RWPE1 (cell line): Measurements from ENCODE around the gene CLSTN2.

Experiments
- CTCF ChIA-PET: fragments of 350-600 bp; sonication (Branson Sonifier 250); formaldehyde crosslinking; extraction: SDS; loops from one replicate; lab custom pipeline; 2021; lab: Yijun Ruan, JAX
- POLR2A ChIA-PET: fragments of 400-600 bp; formaldehyde crosslinking; extraction: SDS; loops from one replicate; lab custom pipeline; 2020; ENCODE audit warnings: antibody characterized with exemption; ENCODE audit not compliant: low non-redundant PET; lab: Yijun Ruan, JAX
- DNase-seq: peaks from one replicate; pipeline ENCODE4 v3.0.0; 2012; ENCODE audit warnings: low spot score
- H3K27ac ChIP-seq: fragments of 450-650 bp; 2 replicates; pipeline ENCODE4 v1.5.1; 2017
- TF ChIP-seq, protein P1 (sequence below): fragments of 450-650 bp; conservative IDR thresholded peaks from 2 replicates; pipeline ENCODE4 v1.5.1; 2017; ENCODE audit warnings: low read depth, mild to moderate bottlenecking

Gene CLSTN2

DNA sequence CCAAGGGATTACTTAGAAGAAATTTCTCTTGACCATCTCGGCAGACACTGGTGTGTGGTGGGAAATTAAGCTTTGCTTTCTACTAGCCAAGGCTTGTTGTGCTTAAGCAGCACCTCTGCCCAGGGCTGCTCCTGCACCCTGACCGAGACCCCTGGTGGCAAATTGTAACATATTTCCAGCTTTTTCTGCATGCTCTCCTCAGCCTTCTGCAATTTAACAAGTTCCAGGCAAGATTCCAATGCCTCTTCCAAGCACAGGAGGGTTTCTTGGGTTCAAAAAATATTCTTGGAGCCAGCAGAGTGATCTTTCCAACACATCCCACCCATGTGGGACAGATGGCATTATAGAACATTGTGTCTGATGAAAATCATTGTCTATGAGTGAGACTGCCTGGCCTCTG lies 210.5 kb downstream of the CLSTN2 start:
- TF ChIP-seq, protein P1, sequence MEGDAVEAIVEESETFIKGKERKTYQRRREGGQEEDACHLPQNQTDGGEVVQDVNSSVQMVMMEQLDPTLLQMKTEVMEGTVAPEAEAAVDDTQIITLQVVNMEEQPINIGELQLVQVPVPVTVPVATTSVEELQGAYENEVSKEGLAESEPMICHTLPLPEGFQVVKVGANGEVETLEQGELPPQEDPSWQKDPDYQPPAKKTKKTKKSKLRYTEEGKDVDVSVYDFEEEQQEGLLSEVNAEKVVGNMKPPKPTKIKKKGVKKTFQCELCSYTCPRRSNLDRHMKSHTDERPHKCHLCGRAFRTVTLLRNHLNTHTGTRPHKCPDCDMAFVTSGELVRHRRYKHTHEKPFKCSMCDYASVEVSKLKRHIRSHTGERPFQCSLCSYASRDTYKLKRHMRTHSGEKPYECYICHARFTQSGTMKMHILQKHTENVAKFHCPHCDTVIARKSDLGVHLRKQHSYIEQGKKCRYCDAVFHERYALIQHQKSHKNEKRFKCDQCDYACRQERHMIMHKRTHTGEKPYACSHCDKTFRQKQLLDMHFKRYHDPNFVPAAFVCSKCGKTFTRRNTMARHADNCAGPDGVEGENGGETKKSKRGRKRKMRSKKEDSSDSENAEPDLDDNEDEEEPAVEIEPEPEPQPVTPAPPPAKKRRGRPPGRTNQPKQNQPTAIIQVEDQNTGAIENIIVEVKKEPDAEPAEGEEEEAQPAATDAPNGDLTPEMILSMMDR, result no peak
- ChIA-PET POLR2A (no interaction called here), CTCF (no interaction called here)
- no peak for DNase-seq
- H3K27ac ChIP-seq, result no peak overlapping the region

GRCh38 chr3:140146668-140147067 lies 211.7 kb downstream of the CLSTN2 start:
- H3K27ac ChIP-seq, result no peak overlapping the region
- TF ChIP-seq, protein P1, result no peak
- POLR2A ChIA-PET, result no interaction called here
- DNase-seq, result no peak
- CTCF ChIA-PET, result interaction anchor here (0.7 kb wide), 1 partner anchor 361 kb away, joined by 4 read pairs; no protein-coding TSS in a partner anchor

DNA sequence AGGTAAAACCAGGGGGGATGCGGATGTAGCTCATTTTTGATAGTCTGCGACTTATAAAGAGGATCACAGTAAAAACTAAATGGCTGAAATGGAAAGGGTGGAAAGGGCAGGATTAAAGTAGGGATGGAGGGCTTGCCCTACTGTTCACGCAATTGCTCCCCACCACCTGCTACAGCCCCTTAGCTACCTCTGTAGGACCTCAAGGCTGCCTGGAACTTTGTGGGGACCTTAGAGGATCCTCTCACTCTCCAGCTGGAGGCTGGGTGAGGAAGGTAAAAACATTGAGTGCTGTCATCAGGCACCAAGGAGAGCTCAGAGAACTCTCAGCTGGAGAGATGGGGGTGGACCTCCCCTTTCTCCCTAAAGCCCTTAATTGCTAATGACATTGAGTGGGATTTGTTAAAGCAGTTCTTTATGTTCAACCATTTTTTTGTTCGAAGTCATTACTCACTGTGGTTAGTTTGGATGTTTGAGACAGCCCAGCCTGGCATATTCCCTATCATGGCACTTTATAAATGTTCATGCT lies 213.0 kb downstream of the CLSTN2 start:
- CTCF ChIA-PET, result interaction anchor here (0.6 kb wide), 1 partner anchor 10 kb away, joined by 4 read pairs; no protein-coding TSS in a partner anchor
- no peak overlapping the region for H3K27ac ChIP-seq
- POLR2A ChIA-PET, result no interaction called here
- DNase-seq, result no peak
- TF ChIP-seq, protein P1, result no peak

GRCh38 chr3:140148824-140149390 lies 213.9 kb downstream of the CLSTN2 start:
- ChIA-PET CTCF (interaction anchor here (0.7 kb wide), 1 partner anchor 109 kb away, joined by 3 read pairs; no protein-coding TSS in a partner anchor), POLR2A (no interaction called here)
- TF ChIP-seq, protein P1, result no peak
- DNase-seq, result no peak
- H3K27ac ChIP-seq, result no peak overlapping the region

GRCh38 chr3:140151321-140151720 lies 216.3 kb downstream of the CLSTN2 start:
- no peak overlapping the region for H3K27ac ChIP-seq
- TF ChIP-seq, protein P1, result no peak
- POLR2A ChIA-PET, result no interaction called here
- no peak for DNase-seq
- CTCF ChIA-PET, result interaction anchor here (0.6 kb wide), 1 partner anchor 1734 kb away, joined by 3 read pairs; no protein-coding TSS in a partner anchor

DNA sequence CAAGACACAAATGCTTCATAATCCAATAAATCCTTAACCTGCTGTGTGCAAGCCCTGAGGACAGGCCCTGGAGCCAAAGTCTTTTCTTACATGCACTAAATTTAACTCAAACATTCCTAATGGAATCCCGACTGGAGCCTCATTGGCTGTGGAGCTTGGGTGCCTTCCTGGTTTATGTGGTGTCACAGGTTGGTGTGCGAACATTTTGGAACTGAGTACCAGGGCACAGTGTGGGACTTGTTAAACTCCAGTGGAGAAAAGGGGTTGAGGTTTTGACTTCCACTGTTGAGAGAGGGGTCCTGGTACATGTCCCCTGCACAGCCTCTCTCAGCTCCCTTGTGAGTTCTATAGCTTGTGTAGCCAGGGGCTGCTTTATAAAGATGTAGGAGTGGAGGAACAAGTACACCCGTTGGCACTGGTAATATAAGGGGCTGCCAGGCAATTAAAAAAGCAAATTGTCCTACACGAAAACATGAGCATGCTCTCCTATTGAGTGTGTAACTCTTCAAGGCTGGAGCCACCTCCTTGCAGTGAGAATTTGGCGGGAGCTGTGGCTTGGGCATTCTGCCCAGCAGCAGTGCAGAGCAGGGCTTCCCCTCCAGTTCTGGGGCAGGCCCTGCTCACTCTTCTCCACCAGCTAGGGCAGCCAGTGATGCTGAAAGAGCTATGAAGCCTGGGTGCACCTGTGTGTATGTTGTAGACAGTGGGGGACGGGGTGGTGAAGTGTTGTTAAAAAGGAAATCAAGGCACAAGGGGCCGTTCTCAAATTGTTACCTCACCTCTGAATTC lies 218.1 kb downstream of the CLSTN2 start:
- DNase-seq, result no peak
- ChIA-PET POLR2A (no interaction called here), CTCF (no interaction called here)
- no peak overlapping the region for H3K27ac ChIP-seq
- TF ChIP-seq, protein P1, result no peak
